ENCODE results near the gene ZDHHC14. TPM values are rescaled to one million over a fixed set of nuclear protein-coding genes. Genes with fewer than 3 reads are reported as not detected.
A peak's percentile ranks its signal among the peaks of the same experiment; 100 is the strongest.

ZDHHC14 gene
- total RNA-seq, 1 donor from 2014 or later = 9.3 TPM

DNA sequence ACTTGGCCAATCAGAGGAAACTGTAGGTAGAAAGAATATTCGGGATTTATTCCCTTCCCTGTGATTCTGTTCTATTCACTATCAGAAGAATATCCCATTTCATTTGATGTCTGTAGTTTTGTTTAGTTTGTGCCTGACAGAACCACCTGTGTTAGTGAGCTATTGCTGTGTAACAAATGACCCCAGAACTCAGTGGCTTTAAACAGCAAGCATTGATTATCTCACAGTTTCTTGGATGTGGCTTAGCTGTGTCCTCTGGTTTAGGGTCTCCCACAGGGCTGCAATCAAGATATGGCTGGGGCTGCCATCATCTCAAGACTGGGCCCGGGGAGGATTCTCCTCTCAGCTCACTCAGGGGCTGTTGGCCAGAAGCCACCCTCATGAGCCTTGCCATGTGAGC, 143.7 kb downstream of the ZDHHC14 start:
- Histone ChIP-seq H3K27me3 (ENCODE audit: low read depth) (no peaks in the 10 kb centered on the region), H3K36me3 (no peaks in the 10 kb centered on the region), H3K9me3 (no peaks in the 10 kb centered on the region), H3K4me3 (no peak overlapping the region), H3K4me1 (peaks cover 24% of the 10 kb centered on the region), H3K27ac (no peak overlapping the region)
- DNase-seq = no peak
- intact Hi-C loops (cut with DNase I) = no loop called here
- TF ChIP-seq, protein P1, sequence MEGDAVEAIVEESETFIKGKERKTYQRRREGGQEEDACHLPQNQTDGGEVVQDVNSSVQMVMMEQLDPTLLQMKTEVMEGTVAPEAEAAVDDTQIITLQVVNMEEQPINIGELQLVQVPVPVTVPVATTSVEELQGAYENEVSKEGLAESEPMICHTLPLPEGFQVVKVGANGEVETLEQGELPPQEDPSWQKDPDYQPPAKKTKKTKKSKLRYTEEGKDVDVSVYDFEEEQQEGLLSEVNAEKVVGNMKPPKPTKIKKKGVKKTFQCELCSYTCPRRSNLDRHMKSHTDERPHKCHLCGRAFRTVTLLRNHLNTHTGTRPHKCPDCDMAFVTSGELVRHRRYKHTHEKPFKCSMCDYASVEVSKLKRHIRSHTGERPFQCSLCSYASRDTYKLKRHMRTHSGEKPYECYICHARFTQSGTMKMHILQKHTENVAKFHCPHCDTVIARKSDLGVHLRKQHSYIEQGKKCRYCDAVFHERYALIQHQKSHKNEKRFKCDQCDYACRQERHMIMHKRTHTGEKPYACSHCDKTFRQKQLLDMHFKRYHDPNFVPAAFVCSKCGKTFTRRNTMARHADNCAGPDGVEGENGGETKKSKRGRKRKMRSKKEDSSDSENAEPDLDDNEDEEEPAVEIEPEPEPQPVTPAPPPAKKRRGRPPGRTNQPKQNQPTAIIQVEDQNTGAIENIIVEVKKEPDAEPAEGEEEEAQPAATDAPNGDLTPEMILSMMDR (IDR thresholded peaks at IDR 0.05) = no peak
- ATAC-seq = no peak

DNA sequence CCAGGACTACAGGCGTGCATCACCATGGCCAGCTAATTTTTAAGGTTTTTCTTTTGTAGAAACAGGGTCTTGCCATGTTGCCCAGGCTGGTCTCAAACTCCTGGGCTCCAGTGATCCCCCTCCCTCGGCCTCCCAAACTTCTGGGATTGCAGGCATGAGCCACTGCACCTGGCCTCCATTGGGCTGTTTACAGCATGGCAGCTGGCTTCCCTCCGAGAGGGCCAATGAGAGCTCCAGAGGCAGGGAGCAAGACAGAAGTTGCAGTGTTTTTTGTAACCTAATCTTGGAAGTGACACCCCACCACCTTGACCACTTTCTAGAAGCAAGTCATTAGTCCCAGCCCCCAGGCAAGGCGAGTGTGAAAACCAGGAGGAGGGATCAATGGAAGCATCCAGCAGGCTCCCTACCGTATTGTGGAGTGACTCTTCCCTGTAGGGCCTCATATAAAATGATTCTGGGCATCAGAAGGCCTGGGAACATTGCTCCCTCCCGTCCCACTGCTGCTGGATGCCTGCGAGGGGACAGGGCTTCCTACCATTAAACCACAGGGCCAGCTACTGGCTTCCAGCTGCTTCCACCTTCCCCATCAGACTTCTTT, 144.4 kb downstream of the ZDHHC14 start:
- Histone ChIP-seq H3K27me3 (ENCODE audit: low read depth) (no peaks in the 10 kb centered on the region), H3K27ac (no peak overlapping the region)
- no peak for DNase-seq

DNA sequence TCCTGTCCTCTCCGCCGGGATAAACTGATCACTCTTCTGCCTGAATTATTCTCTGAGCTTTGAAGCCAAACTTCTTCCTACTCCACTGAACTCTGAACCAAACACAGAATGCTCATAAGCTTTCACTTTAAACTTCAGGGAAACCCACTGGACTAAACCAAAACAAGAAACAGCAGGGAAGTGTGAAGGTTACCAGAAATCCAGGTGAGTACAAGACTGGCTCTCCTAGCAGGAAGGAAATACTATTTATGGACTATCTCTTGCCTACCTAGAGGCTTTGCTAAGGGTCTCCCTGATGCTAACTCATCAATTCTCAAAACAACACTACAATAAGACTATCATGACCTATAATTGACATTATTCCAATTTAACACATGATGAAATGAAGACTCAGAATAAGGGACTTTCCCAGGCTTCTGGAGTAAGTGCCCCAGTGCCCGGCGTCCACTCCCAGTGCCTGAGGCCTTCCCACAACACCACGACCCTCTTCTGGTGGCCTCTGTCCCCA, 145.0 kb downstream of the ZDHHC14 start:
- H3K4me1 ChIP-seq = peaks cover 24% of the 10 kb centered on the region
- H3K36me3 ChIP-seq = no peaks in the 10 kb centered on the region
- ATAC-seq (no peak), DNase-seq (no peak)
- no peaks in the 10 kb centered on the region for H3K27me3 ChIP-seq (ENCODE audit: low read depth)
- H3K4me3 ChIP-seq = no peak overlapping the region
- H3K9me3 ChIP-seq = no peaks in the 10 kb centered on the region
- intact Hi-C loops (cut with DNase I) = no loop called here
- no peak overlapping the region for H3K27ac ChIP-seq
- TF ChIP-seq, protein P1 (IDR thresholded peaks at IDR 0.05) = no peak

More for the DNA sequence above, 144.4 kb downstream of the ZDHHC14 start:
- H3K4me3 ChIP-seq = no peak overlapping the region
- TF ChIP-seq, protein P1 (IDR thresholded peaks at IDR 0.05) = no peak
- peaks cover 24% of the 10 kb centered on the region for H3K4me1 ChIP-seq
- no peaks in the 10 kb centered on the region for H3K36me3 ChIP-seq
- ATAC-seq = no peak
- intact Hi-C loops (cut with DNase I) = no loop called here
- no peaks in the 10 kb centered on the region for H3K9me3 ChIP-seq

DNA sequence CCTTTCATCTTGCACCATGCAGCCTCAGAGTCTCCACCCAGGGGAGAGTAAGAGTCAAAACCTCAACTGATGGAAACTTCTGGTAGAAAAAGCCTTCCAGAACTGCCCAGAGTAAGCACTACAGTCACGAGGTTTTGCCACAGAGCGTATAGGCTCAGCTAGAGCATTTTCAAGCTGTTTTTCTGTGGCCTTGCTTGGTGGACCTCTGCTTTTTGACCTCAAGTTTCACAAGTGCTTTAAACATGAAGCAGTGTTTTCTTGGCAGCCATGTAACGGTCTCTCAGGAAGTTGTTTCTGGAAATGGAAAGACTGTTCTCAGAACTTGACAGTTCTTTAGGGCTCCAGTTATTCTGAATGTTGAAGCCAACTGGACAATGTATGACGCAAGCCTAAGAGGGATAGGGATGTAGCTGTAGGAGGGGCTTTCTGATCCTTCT, 146.5 kb downstream of the ZDHHC14 start:
- Histone ChIP-seq H3K27ac (no peak overlapping the region), H3K4me1 (peaks cover 24% of the 10 kb centered on the region), H3K4me3 (no peak overlapping the region), H3K9me3 (no peaks in the 10 kb centered on the region), H3K36me3 (no peaks in the 10 kb centered on the region), H3K27me3 (ENCODE audit: low read depth) (no peaks in the 10 kb centered on the region)
- ATAC-seq (peak; percentile 60 to 81), DNase-seq (no peak)
- intact Hi-C loops (cut with DNase I) = no loop called here
- TF ChIP-seq, protein P1 (IDR thresholded peaks at IDR 0.05) = no peak

DNA sequence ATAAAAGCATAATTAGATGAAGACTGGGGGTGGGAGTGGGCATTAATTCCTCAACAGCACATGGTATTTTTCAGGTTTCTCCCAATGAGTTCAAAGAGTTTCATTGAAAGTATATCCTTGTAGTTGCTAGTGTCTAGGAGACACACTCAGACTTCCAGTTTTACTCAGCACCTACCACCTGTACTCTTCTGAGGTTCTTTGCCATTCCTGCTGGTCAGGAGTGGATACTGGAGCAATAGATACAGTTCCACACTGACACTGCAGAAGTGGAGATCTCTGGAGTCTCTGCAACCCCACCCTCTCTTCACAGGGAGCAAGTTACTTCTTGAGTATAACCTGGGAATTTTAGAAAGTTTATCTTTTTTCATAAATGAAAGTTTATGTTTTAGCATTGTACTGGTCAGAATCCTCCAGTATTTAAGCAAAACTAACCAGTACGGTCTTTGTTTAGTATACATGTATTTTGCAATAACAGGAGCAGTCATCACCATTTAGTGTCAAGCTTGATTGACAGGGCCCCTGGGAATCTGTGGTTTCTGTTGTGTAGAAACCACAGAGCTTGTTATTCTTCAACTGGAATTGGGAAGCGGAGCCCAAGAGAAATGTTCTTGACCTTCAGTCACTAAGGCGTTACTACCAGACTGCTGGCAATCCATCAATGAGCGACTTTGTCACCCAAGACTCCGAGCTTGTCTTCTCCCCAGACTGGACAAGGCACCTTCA, 148.1 kb downstream of the ZDHHC14 start:
- Histone ChIP-seq H3K9me3 (no peaks in the 10 kb centered on the region), H3K27me3 (ENCODE audit: low read depth) (no peaks in the 10 kb centered on the region), H3K4me1 (peaks cover 24% of the 10 kb centered on the region), H3K4me3 (no peak overlapping the region), H3K36me3 (no peaks in the 10 kb centered on the region), H3K27ac (no peak overlapping the region)
- DNase-seq (no peak), ATAC-seq (no peak)
- intact Hi-C loops (cut with DNase I) = no loop called here
- TF ChIP-seq, protein P1 (IDR thresholded peaks at IDR 0.05) = no peak
